DOHH2 (cell line): ENCODE data around the gene SERPINF2.

Experiments
- EZH2phosphoT487 ChIP-seq: fragments of 200-600 bp; sonication (generic); IDR thresholded peaks from 2 replicates; pipeline ENCODE4 v1.6.1; 2017; ENCODE audit warnings: borderline replicate concordance, mild to moderate bottlenecking, antibody characterized with exemption, low read length, moderate library complexity, mixed read lengths
- TF ChIP-seq, protein P1 (sequence below): fragments of 200-600 bp; sonication (generic); IDR thresholded peaks from one replicate; pipeline ENCODE4 v1.5.1; 2014; ENCODE audit warnings: antibody characterized with exemption, mild to moderate bottlenecking, low read depth, low read length; ENCODE audit not compliant: poor library complexity, severe bottlenecking

DNA sequence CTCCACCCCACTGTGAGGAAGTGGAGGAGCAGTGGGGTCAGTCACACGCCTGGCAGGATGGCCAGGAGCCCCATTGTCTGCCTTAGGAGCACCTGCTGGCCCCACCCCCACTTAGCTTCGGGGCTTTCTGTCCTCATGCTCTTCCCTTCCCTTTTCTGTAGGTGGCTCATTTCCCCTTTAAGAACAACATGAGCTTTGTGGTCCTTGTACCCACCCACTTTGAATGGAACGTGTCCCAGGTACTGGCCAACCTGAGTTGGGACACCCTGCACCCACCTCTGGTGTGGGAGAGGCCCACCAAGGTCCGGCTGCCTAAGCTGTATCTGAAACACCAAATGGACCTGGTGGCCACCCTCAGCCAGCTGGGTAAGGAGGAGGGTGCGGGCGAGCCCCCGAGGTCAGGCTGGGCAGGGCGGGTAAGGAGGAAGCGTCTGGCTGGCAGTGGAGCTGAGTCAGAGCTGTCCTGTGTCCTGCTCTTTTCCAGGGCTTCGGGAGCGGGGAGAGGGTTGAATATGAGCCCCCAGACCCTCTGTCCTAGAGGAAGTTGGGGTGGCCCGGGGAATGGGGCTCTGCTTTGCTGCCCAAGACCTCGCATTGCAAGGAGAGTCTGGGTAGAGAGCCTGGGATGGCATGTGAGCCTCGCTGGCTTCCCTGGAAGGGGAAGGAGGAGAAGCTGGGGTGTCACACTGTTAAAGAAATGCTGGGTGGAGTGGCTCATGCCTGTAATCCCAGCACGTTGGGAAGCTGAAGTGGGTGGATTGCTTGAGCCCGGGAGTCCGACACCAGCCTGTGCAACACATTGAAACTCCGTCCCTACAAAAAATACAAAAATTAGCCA lies 10.0 kb downstream of the SERPINF2 start:
- TF ChIP-seq, protein P1, sequence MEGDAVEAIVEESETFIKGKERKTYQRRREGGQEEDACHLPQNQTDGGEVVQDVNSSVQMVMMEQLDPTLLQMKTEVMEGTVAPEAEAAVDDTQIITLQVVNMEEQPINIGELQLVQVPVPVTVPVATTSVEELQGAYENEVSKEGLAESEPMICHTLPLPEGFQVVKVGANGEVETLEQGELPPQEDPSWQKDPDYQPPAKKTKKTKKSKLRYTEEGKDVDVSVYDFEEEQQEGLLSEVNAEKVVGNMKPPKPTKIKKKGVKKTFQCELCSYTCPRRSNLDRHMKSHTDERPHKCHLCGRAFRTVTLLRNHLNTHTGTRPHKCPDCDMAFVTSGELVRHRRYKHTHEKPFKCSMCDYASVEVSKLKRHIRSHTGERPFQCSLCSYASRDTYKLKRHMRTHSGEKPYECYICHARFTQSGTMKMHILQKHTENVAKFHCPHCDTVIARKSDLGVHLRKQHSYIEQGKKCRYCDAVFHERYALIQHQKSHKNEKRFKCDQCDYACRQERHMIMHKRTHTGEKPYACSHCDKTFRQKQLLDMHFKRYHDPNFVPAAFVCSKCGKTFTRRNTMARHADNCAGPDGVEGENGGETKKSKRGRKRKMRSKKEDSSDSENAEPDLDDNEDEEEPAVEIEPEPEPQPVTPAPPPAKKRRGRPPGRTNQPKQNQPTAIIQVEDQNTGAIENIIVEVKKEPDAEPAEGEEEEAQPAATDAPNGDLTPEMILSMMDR, result peak; percentile 36
- TF ChIP-seq EZH2phosphoT487, result no peak
